ENCODE measurements around the gene CDC34.

Gene CDC34

GRCh38 chr19:590750-591098 is 59.2 kb downstream of the CDC34 start:
- no peak for DNase-seq

GRCh38 chr19:591099-591958 is 59.8 kb downstream of the CDC34 start:
- no peak for DNase-seq
